HG03521 (cell line): ENCODE data around the gene TMEM169.

ENCODE experiments used
- ATAC-seq: cut with Tn5 transposase; IDR thresholded peaks from one replicate; pipeline ENCODE4 v1.9.1; 2021; ENCODE audit warnings: mild to moderate bottlenecking, moderate library complexity; ENCODE audit not compliant: unreplicated experiment

TMEM169 gene

GRCh38 chr2:216081487-216082116 lies at the start of gene TMEM169, which contains the start of gene PECR:
Gene TMEM169, plus strand, starts transcription at chr2:216081919. Its CDS starts 14,045 bp downstream, at chr2:216095964.
Gene PECR, minus strand, starts transcription at chr2:216081809. Its CDS starts 68 bp downstream, at chr2:216081741.
- peak; percentile 91 for ATAC-seq

- ATAC-seq = peak; percentile 72
These were observed 49.6 kb upstream of the TMEM169 start for GRCh38 chr2:216031960-216032689.

GRCh38 chr2:216033403-216033802 lies 48.3 kb upstream of the TMEM169 start:
- ATAC-seq = no peak

GRCh38 chr2:216034065-216034464 lies 47.7 kb upstream of the TMEM169 start:
- ATAC-seq = peak; percentile 37

- ATAC-seq = no peak
These were observed 41.8 kb upstream of the TMEM169 start for GRCh38 chr2:216039918-216040317.

GRCh38 chr2:216041438-216041837 lies 40.3 kb upstream of the TMEM169 start:
- no peak for ATAC-seq

GRCh38 chr2:216043949-216044348 lies 37.8 kb upstream of the TMEM169 start:
- ATAC-seq = no peak

- ATAC-seq = peak; percentile 69
These were observed 36.7 kb upstream of the TMEM169 start for GRCh38 chr2:216044883-216045486.

- no peak for ATAC-seq
These were observed 34.3 kb upstream of the TMEM169 start for GRCh38 chr2:216047397-216047796.

GRCh38 chr2:216049452-216049851 lies 32.3 kb upstream of the TMEM169 start:
- no peak for ATAC-seq

- ATAC-seq = no peak
These were observed 30.4 kb upstream of the TMEM169 start for GRCh38 chr2:216051350-216051749.

GRCh38 chr2:216052420-216052819 lies 29.3 kb upstream of the TMEM169 start:
- ATAC-seq = no peak

GRCh38 chr2:216055680-216056079 lies 26.0 kb upstream of the TMEM169 start:
- no peak for ATAC-seq

- ATAC-seq = peak; percentile 37
These were observed 25.0 kb upstream of the TMEM169 start for GRCh38 chr2:216056739-216057138.

GRCh38 chr2:216057688-216058193 lies 24.0 kb upstream of the TMEM169 start:
- ATAC-seq = peak; percentile 81

- no peak for ATAC-seq
These were observed 22.4 kb upstream of the TMEM169 start for GRCh38 chr2:216059233-216059834.

GRCh38 chr2:216064014-216064630 lies 17.6 kb upstream of the TMEM169 start:
- ATAC-seq = no peak

GRCh38 chr2:216064665-216065064 lies 17.1 kb upstream of the TMEM169 start:
- no peak for ATAC-seq

- ATAC-seq = no peak
These were observed 15.5 kb upstream of the TMEM169 start for GRCh38 chr2:216066230-216066629.

GRCh38 chr2:216069028-216069427 lies 12.7 kb upstream of the TMEM169 start:
- ATAC-seq = no peak

GRCh38 chr2:216070195-216070594 lies 11.5 kb upstream of the TMEM169 start:
- ATAC-seq = no peak
